Islet of Langerhans (tissue), 1 donor: ENCODE data around the gene AJM1.
"Not testable (repeated sequence)": the region's sequence is repeated elsewhere in the genome, so short reads cannot be mapped to it uniquely, and the experiment has no call there.

Experiments used
- FAIRE-seq: peaks from one replicate; lab custom pipeline; 2011; peaks lifted over from hg19 to GRCh38; lab: Jason Lieb, UNC

Gene AJM1

DNA sequence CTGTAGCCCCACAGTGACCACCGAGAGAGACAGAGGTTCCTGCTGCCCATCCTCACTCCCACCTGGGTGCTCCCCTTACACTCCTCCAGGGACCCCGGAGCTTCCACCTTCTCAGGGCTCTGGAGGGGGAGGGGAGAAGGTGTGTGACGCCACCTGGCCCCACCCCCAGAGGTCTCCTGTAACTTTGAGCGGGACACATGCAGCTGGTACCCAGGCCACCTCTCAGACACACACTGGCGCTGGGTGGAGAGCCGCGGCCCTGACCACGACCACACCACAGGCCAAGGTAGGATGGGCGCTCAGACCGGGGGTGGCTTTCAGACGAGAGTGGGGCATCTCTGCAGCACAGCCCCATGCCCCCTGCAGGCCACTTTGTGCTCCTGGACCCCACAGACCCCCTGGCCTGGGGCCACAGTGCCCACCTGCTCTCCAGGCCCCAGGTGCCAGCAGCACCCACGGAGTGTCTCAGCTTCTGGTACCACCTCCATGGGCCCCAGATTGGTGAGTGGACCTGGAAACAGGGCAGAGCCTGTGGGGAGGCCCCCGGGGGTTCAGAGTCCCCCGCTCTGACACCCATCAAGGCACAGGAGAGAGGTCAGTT lies 14.4 kb downstream of the AJM1 start:
- FAIRE-seq: no peak

DNA sequence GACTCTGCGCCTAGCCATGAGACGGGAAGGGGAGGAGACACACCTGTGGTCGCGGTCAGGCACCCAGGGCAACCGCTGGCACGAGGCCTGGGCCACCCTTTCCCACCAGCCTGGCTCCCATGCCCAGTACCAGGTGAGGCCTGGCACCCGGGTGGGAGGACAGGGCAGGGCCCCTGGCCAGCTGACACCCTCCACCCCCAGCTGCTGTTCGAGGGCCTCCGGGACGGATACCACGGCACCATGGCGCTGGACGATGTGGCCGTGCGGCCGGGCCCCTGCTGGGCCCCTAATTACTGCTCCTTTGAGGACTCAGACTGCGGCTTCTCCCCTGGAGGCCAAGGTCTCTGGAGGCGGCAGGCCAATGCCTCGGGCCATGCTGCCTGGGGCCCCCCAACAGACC lies 14.9 kb downstream of the AJM1 start:
- no peak for FAIRE-seq

DNA sequence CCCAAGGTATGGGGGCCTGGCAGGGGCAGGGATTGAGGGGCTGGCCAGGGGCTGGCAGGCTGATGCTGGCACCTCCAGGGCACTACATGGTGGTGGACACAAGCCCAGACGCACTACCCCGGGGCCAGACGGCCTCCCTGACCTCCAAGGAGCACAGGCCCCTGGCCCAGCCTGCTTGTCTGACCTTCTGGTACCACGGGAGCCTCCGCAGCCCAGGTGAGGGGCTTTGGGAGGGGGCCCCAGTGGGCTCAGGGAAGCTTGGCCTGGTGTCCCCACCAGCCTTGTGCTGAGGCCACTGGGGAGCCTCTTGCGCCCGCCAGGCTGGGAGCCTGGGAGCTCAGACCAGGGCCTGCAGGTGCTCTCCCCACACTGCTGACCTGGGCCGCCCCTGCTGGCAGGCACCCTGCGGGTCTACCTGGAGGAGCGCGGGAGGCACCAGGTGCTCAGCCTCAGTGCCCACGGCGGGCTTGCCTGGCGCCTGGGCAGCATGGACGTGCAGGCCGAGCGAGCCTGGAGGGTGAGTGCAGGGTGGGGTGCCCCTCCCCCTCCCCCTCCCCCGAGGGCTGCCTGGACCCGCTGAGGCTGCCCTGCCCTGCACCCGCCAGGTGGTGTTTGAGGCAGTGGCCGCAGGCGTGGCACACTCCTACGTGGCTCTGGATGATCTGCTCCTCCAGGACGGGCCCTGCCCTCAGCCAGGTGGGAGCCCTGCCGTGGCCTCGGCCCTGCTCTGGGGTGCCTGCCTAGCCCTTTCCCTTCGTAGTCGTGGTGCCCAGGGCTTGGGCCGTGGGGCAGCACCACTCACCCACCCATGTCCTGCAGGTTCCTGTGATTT lies 15.5 kb downstream of the AJM1 start:
- FAIRE-seq: no peak

DNA sequence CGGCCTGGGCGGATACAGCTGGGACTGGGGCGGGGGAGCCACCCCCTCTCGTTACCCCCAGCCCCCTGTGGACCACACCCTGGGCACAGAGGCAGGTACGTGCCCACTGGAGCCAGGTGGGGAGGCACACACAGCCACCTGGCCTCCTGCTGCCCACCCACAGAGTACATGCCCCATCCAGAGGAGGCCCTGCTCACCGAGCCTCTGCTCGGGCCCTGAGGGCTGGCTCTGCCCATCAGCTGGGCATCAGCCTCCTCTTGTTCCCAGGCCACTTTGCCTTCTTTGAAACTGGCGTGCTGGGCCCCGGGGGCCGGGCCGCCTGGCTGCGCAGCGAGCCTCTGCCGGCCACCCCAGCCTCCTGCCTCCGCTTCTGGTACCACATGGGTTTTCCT lies 16.2 kb downstream of the AJM1 start:
- no peak for FAIRE-seq

DNA sequence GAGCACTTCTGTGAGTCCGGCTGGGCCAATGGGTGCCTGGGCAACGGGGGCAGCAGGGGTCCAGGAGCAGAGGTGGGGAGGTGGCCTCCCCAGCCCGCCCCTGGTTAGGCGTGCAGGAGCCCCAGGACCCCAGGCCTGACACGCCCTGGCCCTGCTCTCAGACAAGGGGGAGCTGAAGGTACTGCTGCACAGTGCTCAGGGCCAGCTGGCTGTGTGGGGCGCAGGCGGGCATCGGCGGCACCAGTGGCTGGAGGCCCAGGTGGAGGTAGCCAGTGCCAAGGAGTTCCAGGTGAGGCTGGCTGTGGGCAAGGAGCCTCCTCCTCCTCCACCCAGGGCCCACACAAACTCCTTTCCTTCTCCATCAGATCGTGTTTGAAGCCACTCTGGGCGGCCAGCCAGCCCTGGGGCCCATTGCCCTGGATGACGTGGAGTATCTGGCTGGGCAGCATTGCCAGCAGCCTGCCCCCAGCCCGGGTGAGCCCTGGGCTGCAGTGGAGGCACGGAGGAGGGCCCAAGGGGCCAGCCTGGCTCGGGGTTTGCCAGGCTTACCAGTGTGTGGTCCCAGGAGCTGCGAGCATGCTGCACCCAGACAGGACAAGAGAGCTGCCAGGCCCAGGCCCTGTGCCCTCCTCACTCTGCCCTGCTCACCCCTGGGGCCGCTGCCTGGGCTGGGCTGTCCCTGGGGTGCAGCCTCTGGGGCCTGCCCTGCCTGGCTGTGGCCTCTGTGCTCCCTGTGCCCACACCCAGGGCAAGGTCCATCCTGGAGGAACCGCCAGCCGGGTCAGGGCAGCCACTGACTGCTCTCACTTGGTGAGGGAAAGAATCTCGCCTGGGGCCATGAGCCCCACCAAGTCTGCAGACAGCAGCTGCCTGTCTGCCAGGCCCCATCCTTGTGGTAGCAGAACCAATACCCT lies 16.8 kb downstream of the AJM1 start:
- FAIRE-seq: no peak

DNA sequence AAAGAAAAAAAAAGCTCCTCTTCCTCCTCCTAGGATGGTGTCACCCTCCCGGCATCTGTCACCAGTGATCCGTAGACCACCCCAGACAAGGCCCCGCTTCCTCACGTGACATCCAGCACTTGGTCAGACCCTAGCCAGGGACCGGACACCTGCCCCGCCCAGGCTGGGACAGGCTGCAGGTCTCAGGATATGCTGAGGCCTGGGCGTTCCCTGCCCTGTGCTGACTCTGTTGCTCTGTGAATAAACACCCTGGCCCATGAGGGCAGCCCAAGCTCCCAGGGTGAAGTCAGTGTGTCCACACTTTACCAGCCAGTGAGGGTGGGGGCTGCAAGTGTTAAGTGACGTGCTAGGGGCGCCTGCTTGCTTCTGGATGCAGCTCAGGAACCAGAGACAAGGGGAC lies 18.3 kb downstream of the AJM1 start:
- no peak for FAIRE-seq

DNA sequence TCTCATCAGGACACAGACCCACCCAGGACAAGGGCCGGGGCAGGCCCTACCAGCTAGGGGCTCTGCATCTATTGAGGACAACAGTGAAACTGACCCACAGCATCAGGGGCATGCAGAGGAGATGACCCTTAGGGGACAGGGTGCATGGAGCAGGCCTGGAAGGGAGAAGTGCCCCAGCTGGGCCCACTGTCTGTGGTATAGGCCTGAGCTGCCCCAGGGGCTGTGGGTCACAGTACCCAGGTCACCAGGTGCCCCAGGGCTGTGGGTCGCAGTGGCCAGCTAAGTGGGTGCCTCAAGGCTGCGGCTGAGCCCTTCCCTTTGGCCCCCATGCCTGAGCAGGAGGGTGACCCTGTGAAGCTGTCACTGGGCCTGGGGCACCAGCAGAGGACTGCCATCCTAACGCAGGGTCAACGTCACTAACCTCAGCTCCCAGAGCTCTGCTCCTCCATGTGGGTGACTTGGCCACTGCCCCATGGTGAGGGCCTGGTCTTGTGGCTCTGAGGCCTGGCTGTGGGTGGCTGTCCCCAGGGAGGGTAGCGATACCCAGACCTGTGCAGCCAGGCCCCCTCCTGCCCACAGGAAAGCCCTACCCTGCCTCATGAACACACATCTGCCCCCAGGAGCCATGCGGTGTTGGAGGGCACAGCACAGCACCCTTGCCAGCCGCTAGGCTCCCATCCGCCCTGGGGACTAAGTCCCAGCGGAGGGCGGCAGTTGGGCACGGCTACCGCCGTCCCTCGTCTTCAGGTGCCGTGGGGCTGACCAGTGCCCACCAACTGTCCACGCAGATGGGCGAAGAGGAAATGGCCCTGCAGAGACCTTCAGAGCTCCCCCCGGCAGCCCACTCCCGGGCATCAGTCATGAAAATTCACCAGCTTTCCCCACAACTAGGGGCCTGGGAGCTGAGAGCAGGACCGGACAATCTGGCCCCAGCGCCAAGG lies 18.9 kb downstream of the AJM1 start:
- FAIRE-seq: no peak

DNA sequence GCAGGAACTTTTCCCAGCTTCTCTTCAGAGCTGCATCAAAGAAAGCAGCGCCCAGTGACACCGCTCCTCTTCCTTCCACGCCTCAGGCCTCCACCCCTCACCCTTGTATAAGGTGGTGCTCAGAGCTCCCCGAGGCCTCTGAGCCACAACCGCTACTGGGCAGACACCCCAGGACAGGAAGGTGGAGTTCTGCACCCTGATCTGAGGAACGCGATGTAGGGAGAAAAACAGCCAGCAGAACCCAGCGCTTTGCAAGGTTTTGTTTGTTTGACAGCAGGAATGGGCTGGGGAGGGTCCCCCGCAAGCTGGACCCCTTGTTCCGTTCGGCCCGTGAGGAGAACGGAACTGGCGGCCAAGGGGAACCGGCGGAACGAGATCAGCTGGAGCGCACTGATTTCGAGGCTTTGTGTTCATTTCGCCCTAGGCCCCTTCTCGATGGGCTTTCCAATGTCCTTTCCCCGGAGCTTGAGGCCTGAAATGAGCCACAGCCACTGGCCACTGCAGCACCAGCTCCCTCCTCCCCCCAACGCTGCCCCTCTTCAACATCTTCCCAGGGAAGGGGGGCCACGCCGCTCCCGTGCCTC lies 19.7 kb downstream of the AJM1 start:
- FAIRE-seq: no peak

DNA sequence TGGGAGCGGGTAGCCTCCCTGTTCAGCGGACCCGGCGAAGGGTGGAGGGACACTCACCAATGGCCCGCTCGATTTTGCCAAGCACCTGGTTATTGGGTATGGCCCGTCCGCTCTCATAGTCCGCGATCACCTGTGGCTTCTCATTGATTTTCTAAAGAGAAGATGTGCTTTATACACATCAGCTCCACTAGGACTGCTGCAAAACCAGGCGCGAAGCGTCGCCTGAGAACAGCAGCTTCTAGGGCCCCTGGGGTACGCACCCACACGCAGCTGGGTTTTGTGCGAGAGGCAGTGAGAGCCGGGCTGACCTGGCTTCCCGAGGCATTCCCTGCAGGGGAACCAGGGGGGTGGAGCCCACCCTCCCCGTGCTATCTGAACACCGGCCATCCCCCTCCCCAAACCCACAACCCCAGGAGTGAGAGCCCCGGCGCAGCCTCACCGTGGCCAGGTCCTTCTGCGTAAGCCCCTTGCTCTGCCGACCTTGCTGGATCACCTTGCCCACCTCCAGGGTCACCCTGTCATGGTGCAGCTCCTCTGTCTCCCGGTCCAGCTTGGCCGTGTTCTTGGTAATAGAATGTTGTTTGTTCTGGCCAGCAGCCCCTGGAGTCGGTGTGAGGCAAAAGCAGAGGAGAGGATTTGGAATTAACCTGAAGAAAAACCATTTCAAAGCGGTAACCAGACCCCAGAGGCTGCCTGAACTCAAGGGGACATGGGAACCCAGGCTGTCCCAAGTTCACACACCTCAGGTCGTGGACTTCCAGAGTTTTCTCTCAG lies 20.8 kb downstream of the AJM1 start:
- no peak for FAIRE-seq

DNA sequence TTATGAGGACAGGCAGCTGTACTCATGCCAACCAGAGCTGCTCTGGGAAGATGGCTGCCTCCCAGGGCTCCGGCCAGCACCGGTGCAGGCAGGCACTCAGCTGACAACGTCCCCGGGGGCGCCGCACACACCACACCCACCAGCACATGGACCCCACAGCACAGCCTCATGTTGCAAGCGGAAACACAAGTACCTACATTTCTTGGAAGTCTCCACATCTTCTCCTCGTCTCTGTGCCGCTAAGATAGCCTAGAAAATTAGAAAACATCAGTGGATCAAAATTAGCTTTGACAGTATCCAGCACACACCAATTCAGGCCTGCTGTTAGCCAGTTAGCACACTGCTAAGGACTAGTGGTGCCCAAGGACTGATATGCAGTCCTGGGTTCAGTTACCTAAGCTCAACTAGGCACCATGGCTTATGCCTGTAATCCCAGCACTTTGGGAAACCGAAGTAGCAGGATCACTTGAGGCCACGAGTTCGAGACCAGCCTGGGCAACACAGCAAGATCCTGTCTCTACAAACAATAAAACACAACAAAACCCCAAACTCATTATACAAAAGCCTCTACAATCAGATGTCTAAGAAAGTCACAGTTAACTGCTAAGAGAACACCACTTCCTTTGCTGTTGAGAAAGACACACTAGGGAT lies 21.5 kb downstream of the AJM1 start:
- FAIRE-seq: no peak

DNA sequence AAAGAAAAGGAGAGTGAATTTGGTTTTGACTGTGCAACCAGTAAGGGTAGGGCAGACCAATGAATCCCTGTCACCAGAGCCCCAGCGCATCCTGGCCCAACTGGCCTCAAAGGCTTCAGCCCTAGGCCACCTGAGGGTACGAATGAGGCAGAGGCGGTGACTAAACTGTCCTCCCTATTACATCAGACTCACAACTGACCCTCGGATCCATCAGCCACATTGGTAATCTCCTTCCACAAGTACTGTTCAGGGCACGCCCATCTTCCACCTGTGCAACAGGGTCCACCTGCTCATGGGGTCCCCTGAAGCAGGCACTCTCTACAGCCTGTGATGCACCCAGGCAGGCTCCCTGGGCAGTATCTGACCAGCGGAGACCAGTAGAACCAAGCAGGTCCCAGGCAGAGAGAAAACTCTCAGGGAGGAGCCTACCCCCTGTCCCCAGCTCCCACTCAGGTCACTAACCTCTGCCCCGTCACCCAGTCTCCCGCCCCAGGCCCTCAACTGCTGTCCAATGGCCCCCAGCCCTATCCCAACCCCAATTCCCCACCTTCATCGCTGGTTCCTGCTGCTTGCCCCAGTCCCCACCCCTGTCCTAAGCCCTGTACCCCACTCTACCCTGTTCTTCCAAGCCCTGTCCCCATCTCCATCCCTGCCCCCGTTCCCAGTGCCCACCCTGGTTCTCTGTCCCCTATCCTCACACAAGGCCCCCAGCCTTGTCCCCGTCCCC lies 22.9 kb downstream of the AJM1 start:
- no peak for FAIRE-seq

DNA sequence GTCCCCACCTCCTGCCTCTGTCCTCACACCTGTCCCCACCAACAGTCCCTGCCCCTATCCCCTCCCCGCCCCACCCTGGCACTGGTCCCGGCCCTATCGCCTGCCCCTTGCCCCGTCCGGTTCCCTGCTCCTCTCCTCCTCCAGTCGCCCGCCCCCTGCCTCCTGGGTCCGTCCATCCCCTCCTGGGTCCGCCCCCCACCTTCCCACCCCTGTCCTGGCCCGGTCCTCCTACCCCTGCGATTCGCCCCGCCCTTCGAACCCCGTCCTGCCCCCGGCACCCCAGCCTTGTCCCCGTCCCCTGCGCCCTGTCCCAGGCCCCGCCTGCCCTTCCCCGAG lies 23.5 kb downstream of the AJM1 start:
- FAIRE-seq: no peak

DNA sequence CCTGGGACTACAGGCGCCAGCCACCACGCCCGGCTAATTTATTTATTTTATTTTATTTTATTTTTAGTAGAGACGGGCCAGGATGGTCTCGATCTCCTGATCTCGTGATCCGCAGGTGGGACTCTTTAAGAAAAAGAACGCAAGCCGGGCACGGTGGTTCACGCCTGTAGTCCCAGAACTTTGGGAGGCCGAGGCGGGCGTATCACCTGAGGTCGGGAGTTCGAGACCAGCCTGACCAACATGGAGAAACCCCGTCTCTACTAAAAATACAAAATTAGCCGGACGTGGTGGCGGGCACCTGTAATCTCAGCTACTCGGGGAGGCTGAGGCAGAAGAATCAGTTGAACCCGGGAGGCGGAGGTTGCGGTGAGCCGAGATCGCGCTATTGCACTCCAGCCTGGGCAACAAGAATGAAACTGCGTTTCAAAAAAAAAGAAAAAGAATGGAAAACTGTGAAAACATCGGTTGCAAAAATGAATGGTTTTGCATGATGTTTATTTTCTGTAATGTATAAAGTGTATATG lies 24.7 kb downstream of the AJM1 start:
- not testable (repeated sequence) for FAIRE-seq

DNA sequence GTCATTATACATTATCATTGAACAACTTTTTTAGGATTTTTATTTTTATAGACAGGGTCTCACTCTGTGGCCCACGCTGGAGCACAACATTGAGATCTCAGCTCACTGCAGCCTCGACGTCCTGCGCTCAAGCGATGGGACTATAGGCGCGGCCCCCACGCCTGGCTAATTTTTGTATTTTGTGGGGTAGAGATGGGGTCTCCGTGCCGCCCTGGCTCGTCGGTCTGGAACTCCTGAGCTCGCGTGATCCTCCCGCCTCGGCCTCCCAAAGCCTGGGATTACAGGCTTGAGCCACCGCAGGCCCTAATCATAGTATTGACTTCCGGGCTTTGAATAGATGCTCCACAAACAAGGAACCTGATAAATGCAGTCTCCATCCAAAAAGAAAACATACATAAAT lies 25.2 kb downstream of the AJM1 start:
- no peak for FAIRE-seq

DNA sequence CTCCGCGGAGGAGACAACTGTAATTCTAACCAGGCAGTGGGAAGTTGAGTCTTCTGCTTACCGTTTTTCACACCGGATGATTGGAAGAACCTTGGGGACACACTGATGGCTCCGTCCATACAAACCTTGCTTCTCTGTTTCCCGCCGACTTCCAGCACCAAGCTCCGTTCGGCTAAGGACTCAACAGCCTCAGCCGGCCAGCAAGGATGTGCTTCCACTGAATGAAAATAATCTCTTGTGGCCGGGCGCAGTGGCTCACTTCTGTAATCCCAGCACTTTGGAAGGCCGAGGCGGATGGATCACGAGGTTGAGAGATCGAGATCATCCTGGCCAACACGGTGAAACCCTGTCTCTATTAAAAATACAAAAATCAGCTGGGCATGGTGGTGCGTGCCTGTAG lies 25.6 kb downstream of the AJM1 start:
- FAIRE-seq: no peak

DNA sequence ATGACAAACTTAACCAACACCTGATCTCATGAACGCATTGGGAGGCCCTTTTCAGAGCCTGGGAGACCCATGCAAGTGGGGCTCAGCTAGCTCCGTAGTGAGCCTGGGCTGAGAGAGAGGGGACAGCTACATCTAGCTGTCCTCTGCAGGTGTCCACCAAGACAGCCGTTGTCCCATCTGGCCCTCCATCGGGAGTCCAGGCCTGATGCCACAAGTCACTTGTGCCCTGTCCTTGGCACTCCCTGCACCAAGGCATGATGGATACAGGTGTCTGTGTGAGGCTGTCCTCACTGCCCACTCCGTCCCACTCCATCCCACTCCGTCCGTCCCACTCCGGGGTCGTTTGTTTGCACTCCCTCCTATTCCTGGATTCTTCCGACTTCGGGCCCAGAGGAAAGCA lies 26.4 kb downstream of the AJM1 start:
- FAIRE-seq: no peak

DNA sequence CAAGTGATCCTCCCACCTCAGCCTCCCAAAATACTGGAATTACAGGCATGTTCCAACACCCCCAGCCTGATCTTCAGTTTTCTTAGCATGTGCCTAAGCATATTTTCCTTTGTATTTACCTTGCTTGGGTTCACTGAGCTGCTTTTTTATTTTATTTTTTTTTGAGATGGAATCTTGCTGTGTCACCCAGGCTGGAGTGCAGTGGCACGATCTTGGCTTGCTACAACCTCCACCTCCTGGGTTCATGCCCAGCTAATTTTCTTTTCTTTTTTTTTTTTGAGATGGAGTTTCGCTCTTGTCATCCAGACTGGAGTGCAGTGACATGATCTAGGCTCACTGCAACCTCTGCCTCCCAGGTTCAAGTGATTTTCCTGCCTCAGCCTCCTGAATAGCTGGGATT lies 27.3 kb downstream of the AJM1 start:
- not testable (repeated sequence) for FAIRE-seq

DNA sequence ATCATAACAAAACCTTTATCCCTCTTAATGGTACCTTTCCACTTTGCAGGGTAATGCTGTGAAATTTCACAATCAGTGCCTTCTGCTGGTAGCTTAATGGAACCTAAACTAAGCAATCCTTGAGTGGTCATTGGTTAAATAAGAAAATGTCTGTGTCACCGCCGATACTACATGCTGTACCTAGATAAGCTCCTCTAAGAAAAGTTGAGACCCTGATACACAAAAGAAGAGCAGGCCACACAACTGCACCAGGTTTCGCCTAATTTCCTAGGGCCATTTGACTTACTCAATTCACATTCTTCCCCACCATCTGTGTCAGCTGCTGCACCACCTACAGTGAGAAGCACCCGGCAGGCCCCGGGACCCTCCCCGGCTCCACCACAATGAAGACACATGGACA lies 32.9 kb downstream of the AJM1 start:
- FAIRE-seq: no peak

DNA sequence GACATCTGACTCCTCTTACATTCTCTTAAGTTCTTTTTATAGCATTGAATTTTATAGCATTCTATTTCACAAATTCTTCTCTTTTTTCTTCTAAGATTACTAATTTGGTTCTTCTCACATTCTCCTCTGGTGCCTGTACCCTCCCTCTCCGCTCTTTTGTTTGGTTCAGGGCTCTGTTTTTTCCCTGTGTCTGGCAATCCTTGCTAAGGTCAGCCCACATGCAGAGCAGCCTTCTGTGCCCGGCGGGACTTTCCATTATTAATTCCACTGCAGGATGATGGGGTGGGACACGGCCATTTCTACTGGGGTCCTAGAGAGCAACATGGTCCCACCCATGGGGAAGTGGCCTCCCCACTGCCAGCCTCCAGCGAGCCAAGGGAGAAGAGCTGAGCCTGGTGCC lies 34.2 kb downstream of the AJM1 start:
- no peak for FAIRE-seq
